HepG2 (cell line): ENCODE results near the gene NME4. TPM values are rescaled to one million over a fixed set of nuclear protein-coding genes. Genes with fewer than 3 reads are reported as not detected.

ENCODE experiments used
- CENPX ChIP-seq: sonication (generic); formaldehyde crosslinking; IDR thresholded peaks from 2 replicates; pipeline ENCODE4 v1.9.0; 2021; ENCODE audit warnings: mild to moderate bottlenecking, missing genetic modification reagents, moderate library complexity
- DR1 ChIP-seq: sonication (generic); formaldehyde crosslinking; IDR thresholded peaks from 2 replicates; pipeline ENCODE4 v1.8.0; 2021; ENCODE audit warnings: mild to moderate bottlenecking, missing genetic modification reagents, inconsistent platforms
- FLYWCH1 ChIP-seq: sonication (generic); formaldehyde crosslinking; IDR thresholded peaks from 2 replicates; pipeline ENCODE4 v1.8.1; 2023; ENCODE audit warnings: mild to moderate bottlenecking, missing genetic modification reagents
- PHF21A ChIP-seq: sonication (generic); formaldehyde crosslinking; IDR thresholded peaks from 2 replicates; pipeline ENCODE4 v1.5.0; 2020; ENCODE audit warnings: mild to moderate bottlenecking, missing genetic modification reagents
- RFXANK ChIP-seq: IDR thresholded peaks from 2 replicates; pipeline ENCODE4 v1.6.1; 2016
- SKI ChIP-seq: fragments of 450-650 bp; IDR thresholded peaks from one replicate; pipeline ENCODE4 v1.6.1; 2018; ENCODE audit warnings: mild to moderate bottlenecking; ENCODE audit not compliant: partially characterized antibody
- SMAD9 ChIP-seq: sonication (generic); formaldehyde crosslinking; IDR thresholded peaks from 2 replicates; pipeline ENCODE4 v1.5.1; 2020; ENCODE audit warnings: mild to moderate bottlenecking, missing genetic modification reagents
- SNRNP70 ChIP-seq: fragments of 200-400 bp; formaldehyde crosslinking; IDR thresholded peaks from 2 replicates; pipeline ENCODE4 v1.6.1; 2017; ENCODE audit warnings: mild to moderate bottlenecking, low read depth, low read length, moderate library complexity
- TBX2 ChIP-seq: sonication (generic); formaldehyde crosslinking; IDR thresholded peaks from 2 replicates; pipeline ENCODE4 v1.5.0; 2020; ENCODE audit warnings: missing genetic modification reagents, mild to moderate bottlenecking, borderline replicate concordance
- ZBTB38 ChIP-seq: sonication (generic); formaldehyde crosslinking; IDR thresholded peaks from 2 replicates; pipeline ENCODE4 v1.5.1; 2020; ENCODE audit warnings: mild to moderate bottlenecking, missing genetic modification reagents
- ZNF44 ChIP-seq: sonication (generic); formaldehyde crosslinking; IDR thresholded peaks from 2 replicates; pipeline ENCODE4 v1.5.1; 2020; ENCODE audit warnings: mild to moderate bottlenecking, missing genetic modification reagents
- ZNF605 ChIP-seq: sonication (generic); formaldehyde crosslinking; IDR thresholded peaks from 2 replicates; pipeline ENCODE4 v1.8.0; 2022; ENCODE audit warnings: mild to moderate bottlenecking, missing genetic modification reagents
- ZNF746 ChIP-seq: sonication (generic); formaldehyde crosslinking; IDR thresholded peaks from 2 replicates; pipeline ENCODE4 v1.8.0; 2022; ENCODE audit warnings: mild to moderate bottlenecking, missing genetic modification reagents
- ZSCAN29 ChIP-seq: sonication (generic); formaldehyde crosslinking; conservative IDR thresholded peaks from 2 replicates; pipeline ENCODE4 v1.4.0; 2020; ENCODE audit warnings: mild to moderate bottlenecking, missing genetic modification reagents
- polyA plus RNA-seq, 8 experiments: library from polyadenylated mRNA; depleted of rRNA in 3 of 8; stranded (reverse) in 7 of 8; unstranded in 1 of 8; fragments of >200 nt; fragmentation: Illumina TruSeq in 4 of 8; extraction: Trizol in 4 of 8; gene quantifications; 2 replicates each; pipeline versions ENCODE4 v1.2.1 to v1.2.3, GENCODE V29; 2011 to 2016; ENCODE audit warnings: low read depth in 4 of 8, missing spikeins in 1 of 8, mixed read lengths in 1 of 8; ENCODE audit not compliant: insufficient read depth in 1 of 8
- total RNA-seq, 5 experiments: library from RNA; depleted of rRNA; stranded (reverse); fragments of >200 nt; fragmentation: Illumina TruSeq; extraction: Trizol; gene quantifications; 2 replicates each; pipeline ENCODE4 v1.2.3, GENCODE V29; 2016; ENCODE audit warnings: low read depth in 1 of 5
- TF ChIP-seq, protein P1 (sequence below): sonication (generic); formaldehyde crosslinking; IDR thresholded peaks from one replicate; pipeline ENCODE4 v1.5.1; 2020; ENCODE audit warnings: mild to moderate bottlenecking, missing genetic modification reagents; ENCODE audit errors: not compliant biosample characterization
- TF ChIP-seq, protein P2 (sequence below): sonication (generic); formaldehyde crosslinking; IDR thresholded peaks from 2 replicates; pipeline ENCODE4 v1.5.0; 2020; ENCODE audit warnings: missing genetic modification reagents, mild to moderate bottlenecking, borderline replicate concordance
- TF ChIP-seq, protein P3 (sequence below): sonication (generic); formaldehyde crosslinking; IDR thresholded peaks from 2 replicates; pipeline ENCODE4 v1.4.0; 2020; ENCODE audit warnings: mild to moderate bottlenecking, low read depth, missing genetic modification reagents
- TF ChIP-seq, protein P4 (sequence below): sonication (generic); formaldehyde crosslinking; IDR thresholded peaks from 2 replicates; pipeline ENCODE4 v1.9.0; 2021; ENCODE audit warnings: missing genetic modification reagents, borderline replicate concordance

Gene NME4
- total and polyA plus RNA-seq, 2 of the 13 experiments (the other 11 are each of a cell fraction or from before 2014, with no cell fraction given) = 121 to 263 TPM

DNA sequence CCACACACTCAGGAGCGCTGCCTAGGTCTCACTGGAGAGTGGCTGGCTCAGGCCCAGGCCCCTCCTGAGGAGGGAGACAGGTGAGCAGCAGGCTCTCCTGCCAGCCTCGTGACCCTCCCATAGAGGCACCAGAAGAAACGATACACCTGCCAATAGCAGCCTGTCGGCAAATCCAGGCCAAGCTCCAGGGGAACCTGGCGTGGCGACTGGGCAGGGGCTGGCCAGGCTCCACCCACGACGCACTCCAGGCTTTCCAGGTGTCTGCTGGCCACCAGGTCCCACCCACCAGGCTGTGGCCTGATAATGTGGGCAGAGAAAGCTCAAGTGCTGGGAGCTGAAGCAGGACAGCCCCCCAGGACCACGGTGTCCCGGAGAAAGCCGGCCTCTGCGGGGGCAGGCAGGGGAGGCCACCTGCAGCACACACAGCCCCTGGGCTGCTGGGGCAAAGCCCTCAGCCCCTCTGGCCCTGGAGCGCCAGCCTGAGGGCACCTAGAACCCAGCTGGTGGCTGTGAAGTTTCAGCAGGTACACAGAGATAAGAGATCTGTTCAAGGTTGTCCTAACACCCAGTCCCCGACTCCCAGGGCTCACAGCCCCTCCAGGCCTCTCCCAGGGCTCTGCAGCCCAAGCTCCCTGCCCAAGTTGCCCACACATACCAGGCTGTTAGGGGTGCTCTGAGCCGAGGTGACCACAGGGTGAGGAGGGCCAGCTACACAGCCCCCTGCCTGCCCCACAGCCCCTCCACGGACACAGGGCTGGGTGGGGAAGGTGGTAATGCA lies 17.6 kb upstream of the NME4 start (continued):
- TF ChIP-seq, protein P1, sequence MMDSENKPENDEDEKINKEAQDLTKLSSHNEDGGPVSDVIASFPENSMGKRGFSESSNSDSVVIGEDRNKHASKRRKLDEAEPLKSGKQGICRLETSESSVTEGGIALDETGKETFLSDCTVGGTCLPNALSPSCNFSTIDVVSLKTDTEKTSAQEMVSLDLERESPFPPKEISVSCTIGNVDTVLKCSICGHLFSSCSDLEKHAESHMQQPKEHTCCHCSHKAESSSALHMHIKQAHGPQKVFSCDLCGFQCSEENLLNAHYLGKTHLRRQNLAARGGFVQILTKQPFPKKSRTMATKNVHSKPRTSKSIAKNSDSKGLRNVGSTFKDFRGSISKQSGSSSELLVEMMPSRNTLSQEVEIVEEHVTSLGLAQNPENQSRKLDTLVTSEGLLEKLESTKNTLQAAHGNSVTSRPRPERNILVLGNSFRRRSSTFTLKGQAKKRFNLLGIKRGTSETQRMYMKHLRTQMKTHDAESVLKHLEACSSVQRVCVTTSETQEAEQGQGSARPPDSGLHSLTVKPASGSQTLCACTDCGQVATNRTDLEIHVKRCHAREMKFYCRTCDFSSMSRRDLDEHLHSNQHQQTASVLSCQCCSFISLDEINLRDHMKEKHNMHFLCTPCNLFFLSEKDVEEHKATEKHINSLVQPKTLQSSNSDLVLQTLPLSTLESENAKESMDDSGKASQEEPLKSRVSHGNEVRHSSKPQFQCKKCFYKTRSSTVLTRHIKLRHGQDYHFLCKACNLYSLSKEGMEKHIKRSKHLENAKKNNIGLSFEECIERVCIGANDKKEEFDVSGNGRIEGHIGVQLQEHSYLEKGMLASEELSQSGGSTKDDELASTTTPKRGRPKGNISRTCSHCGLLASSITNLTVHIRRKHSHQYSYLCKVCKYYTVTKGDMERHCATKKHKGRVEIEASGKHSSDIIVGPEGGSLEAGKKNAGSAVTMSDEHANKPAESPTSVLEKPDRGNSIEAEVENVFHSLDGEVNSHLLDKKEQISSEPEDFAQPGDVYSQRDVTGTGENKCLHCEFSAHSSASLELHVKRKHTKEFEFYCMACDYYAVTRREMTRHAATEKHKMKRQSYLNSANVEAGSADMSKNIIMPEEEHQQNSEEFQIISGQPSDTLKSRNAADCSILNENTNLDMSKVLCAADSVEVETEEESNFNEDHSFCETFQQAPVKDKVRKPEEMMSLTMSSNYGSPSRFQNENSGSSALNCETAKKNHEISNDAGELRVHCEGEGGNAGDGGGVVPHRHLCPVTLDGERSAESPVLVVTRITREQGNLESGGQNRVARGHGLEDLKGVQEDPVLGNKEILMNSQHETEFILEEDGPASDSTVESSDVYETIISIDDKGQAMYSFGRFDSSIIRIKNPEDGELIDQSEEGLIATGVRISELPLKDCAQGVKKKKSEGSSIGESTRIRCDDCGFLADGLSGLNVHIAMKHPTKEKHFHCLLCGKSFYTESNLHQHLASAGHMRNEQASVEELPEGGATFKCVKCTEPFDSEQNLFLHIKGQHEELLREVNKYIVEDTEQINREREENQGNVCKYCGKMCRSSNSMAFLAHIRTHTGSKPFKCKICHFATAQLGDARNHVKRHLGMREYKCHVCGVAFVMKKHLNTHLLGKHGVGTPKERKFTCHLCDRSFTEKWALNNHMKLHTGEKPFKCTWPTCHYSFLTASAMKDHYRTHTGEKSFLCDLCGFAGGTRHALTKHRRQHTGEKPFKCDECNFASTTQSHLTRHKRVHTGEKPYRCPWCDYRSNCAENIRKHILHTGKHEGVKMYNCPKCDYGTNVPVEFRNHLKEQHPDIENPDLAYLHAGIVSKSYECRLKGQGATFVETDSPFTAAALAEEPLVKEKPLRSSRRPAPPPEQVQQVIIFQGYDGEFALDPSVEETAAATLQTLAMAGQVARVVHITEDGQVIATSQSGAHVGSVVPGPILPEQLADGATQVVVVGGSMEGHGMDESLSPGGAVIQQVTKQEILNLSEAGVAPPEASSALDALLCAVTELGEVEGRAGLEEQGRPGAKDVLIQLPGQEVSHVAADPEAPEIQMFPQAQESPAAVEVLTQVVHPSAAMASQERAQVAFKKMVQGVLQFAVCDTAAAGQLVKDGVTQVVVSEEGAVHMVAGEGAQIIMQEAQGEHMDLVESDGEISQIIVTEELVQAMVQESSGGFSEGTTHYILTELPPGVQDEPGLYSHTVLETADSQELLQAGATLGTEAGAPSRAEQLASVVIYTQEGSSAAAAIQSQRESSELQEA = no peak
- TF ChIP-seq ZNF746 (CRISPR knock-in tag) (no peak), SKI (no peak), PHF21A (CRISPR knock-in tag) (no peak), SMAD9 (CRISPR knock-in tag) (no peak), FLYWCH1 (CRISPR knock-in tag) (no peak), SNRNP70 (no peak), ZNF605 (no peak), RFXANK (CRISPR knock-in tag) (no peak), CENPX (CRISPR knock-in tag) (no peak), ZSCAN29 (CRISPR knock-in tag) (no peak), ZBTB38 (CRISPR knock-in tag) (peak; percentile 6; the same call in 1 of the 2 replicates), TBX2 (CRISPR knock-in tag) (peak; percentile 71), ZNF44 (no peak), DR1 (CRISPR knock-in tag) (0 out of 2 replicates have a peak, but pooled peaks have one; percentile 5)
- TF ChIP-seq, protein P2, sequence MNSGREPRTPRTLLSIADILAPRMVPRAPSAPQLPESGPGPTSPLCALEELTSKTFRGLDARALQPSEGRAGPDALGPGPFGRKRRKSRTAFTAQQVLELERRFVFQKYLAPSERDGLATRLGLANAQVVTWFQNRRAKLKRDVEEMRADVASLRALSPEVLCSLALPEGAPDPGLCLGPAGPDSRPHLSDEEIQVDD (CRISPR knock-in tag) = 0 out of 2 replicates have a peak, but pooled peaks have one; percentile 26
- TF ChIP-seq, protein P3, sequence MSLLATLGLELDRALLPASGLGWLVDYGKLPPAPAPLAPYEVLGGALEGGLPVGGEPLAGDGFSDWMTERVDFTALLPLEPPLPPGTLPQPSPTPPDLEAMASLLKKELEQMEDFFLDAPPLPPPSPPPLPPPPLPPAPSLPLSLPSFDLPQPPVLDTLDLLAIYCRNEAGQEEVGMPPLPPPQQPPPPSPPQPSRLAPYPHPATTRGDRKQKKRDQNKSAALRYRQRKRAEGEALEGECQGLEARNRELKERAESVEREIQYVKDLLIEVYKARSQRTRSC (CRISPR knock-in tag) = no peak
- TF ChIP-seq, protein P4, sequence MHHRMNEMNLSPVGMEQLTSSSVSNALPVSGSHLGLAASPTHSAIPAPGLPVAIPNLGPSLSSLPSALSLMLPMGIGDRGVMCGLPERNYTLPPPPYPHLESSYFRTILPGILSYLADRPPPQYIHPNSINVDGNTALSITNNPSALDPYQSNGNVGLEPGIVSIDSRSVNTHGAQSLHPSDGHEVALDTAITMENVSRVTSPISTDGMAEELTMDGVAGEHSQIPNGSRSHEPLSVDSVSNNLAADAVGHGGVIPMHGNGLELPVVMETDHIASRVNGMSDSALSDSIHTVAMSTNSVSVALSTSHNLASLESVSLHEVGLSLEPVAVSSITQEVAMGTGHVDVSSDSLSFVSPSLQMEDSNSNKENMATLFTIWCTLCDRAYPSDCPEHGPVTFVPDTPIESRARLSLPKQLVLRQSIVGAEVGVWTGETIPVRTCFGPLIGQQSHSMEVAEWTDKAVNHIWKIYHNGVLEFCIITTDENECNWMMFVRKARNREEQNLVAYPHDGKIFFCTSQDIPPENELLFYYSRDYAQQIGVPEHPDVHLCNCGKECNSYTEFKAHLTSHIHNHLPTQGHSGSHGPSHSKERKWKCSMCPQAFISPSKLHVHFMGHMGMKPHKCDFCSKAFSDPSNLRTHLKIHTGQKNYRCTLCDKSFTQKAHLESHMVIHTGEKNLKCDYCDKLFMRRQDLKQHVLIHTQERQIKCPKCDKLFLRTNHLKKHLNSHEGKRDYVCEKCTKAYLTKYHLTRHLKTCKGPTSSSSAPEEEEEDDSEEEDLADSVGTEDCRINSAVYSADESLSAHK (CRISPR knock-in tag) = no peak
